GM12875 (cell line): ENCODE measurements around the gene PRRC1.

Experiments used
- H3K4me3 ChIP-seq: one replicate; pipeline ENCODE4 v1.5.1; 2011; ENCODE audit warnings: low read depth, low read length, control low read depth
- TF ChIP-seq, protein P1 (sequence below): IDR thresholded peaks from 2 replicates; pipeline ENCODE4 v1.5.1; 2011; ENCODE audit warnings: low read depth, mild to moderate bottlenecking, control low read depth, inconsistent platforms, low read length, moderate library complexity, borderline replicate concordance; ENCODE audit not compliant: insufficient read depth

PRRC1 gene

DNA sequence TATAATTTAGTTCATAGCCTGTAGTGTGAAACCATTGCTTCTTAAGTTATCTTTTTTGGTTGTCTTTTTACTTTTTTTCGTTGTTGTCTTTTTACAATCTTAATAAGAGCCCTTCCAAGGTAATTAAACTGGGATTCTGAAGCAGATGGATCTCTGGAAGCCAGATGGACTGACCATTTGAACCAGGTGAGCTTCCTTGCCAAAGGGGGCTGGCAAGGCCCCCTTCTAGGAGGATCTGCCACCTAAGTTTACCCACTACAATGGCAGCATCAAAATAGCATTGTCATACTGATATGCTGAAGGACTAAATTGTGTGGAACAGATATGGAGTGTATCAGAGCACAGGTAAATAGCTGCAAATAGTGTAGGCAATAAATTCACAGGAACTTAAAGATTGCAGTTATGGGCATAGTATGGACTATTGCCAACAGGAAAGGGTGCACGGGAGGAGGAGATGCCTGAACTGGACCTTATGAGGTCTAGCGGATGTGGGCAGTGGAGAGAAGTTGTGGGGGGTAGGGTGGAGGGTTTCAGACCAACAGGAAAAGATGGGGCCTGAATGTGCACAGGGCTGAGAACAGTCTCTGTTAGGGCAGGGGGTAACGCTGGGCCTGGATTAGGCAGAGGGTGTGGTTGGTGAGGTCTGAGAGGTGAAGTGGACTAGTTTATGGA is 69.9 kb downstream of the PRRC1 start:
- H3K4me3 ChIP-seq: no peak overlapping the region
- TF ChIP-seq, protein P1, sequence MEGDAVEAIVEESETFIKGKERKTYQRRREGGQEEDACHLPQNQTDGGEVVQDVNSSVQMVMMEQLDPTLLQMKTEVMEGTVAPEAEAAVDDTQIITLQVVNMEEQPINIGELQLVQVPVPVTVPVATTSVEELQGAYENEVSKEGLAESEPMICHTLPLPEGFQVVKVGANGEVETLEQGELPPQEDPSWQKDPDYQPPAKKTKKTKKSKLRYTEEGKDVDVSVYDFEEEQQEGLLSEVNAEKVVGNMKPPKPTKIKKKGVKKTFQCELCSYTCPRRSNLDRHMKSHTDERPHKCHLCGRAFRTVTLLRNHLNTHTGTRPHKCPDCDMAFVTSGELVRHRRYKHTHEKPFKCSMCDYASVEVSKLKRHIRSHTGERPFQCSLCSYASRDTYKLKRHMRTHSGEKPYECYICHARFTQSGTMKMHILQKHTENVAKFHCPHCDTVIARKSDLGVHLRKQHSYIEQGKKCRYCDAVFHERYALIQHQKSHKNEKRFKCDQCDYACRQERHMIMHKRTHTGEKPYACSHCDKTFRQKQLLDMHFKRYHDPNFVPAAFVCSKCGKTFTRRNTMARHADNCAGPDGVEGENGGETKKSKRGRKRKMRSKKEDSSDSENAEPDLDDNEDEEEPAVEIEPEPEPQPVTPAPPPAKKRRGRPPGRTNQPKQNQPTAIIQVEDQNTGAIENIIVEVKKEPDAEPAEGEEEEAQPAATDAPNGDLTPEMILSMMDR: no peak

DNA sequence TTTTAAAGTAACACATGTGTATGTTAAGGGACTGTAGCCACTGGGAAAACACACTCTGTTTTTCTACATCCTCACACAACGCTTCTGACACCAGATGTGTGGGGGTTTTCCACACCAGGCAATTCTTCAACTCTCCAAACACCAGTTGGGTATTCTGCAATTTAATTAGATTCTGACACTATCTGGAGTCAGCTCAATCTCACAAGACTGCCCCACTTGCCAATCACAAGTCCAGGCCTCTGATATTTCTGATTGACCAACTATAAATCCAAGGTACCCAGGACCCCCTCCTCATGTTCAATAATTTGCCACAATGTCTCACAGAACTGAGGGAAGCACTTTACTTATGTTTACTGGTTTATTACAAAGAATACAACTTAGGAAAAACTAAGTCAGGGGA is 70.9 kb downstream of the PRRC1 start:
- TF ChIP-seq, protein P1: no peak
- H3K4me3 ChIP-seq: no peak overlapping the region

DNA sequence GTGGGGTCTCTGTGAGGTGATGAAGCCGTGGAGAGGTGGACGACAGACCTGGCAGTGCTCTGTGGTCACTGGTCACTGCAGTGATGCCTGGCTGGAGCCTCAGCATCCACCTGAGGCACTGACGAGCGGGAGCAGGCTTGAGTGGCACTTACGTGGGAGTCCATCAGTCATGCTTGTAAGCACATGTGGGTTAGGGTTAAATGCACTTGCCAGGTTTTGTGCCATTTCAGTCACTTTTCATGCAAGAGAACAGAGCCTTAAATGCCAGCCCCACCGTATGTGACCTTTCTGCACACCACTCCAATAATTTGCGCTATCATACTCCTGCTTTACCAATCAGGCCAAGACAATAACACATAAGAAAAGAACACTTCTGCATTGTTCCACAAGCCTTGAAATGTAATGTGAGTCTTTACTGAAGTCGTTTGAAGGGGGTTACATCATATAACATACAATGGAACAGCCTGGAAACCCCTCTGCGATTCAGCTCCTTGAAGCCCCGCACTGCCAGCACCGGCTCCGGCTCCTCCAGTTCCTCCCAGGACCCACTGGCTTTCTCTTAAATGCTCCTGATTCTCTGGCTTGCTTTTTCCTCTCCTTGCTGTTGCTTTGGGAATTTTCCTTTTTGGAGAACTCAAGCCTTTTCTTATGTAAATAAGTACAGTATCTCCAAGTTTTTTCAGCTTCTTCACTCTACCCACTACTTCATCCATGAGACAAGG is 72.0 kb downstream of the PRRC1 start:
- TF ChIP-seq, protein P1: no peak
- no peak overlapping the region for H3K4me3 ChIP-seq

DNA sequence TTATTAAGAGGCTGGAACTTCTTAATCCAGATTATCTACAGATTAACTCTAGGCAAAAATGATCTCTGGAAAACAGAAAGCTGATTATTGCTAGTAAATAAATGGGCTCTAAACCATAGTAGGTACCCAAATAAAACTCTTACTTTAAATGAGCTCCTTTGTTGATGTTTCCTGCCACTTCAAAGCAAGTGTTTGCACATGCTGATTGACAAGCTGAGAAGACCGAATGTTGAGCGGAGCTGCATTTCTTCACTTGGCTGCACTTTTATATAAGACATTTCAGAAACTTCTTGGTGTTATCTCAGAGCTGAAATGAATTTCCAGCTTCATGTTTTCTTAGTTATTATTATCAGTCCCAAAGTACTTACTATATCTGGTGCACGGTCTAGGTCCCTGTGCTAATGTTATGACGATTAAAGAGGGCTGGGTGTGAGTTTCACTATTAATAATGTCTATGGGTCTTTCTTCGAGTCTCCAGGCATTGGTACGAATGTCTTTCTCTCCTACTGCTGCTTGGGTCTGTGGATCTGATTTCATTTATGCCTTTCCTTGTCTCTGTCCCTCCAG is 72.8 kb downstream of the PRRC1 start:
- no peak overlapping the region for H3K4me3 ChIP-seq
- TF ChIP-seq, protein P1: no peak

DNA sequence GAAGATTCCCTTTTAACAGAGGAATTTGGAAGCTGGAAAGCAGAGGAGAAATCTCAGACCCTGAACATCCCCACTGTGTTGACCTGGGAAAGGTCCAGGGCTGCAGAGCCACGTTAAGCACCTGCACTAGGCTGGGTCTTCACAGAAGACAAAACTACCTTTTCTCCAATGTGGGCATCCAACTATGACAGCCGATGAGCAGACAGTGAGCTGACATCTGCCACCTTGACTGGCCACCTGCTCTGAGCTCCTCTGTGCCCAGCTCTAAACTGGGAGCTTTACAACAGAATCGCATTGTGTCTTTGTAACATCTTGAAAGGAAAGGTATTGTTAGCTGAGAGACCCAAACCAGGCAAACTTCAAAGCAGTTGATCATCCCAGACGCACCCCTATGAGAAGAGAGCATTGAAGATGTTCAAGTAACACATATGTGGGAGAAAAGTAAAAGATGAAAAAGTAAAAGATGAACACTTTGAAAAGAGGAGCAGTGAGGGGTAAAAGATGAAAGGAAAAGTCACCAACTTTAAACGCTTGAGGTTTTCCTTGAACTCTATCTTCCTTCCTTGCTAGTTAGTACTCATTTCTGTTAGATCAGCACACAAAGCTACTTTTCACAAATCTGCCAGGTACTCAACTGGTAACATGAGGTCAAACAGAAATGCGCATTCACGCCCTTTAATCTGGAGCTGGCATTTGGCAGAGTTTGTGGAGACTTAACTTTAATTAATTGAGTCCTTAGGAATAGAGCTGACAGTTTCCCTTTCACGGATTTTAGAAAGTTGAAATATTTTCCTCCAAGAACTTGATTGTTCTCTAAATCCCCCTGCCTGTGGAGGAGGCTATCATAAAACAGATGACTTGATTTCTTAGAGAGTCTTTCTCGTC is 78.3 kb downstream of the PRRC1 start:
- H3K4me3 ChIP-seq: no peak overlapping the region
- TF ChIP-seq, protein P1: no peak

DNA sequence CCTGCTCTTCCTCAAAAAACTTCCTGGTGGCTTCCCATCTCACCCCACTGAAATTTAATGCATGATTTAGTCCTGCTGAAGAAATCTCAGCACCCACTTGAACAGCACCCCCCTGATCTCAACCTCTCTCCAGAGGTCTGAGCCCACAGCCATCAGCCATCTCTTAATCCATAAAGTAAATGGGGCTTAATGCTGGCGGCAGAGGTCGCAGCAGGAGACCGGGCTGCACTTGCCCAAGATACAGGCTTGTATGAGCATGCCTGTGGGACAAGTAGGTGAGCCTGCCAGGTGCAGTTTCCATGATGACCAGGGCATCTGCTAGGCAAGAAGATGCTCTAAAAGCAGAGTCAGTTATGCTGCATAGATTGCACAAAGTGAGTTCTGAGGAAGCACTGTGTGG is 79.1 kb downstream of the PRRC1 start:
- TF ChIP-seq, protein P1: no peak
- no peak overlapping the region for H3K4me3 ChIP-seq
